HEK293 (cell line): ENCODE measurements around the gene ZDHHC14.

Experiments
- HOXD13 ChIP-seq: sonication (generic); formaldehyde crosslinking; IDR thresholded peaks from 2 replicates; pipeline ENCODE4 v1.8.0; 2022; ENCODE audit warnings: missing genetic modification reagents, borderline replicate concordance
- INSM2 ChIP-seq: fragments of 450-650 bp; formaldehyde crosslinking; IDR thresholded peaks from 2 replicates; pipeline ENCODE4 v1.5.1; 2016; ENCODE audit warnings: missing biosample characterization, missing genetic modification characterization
- KLF16 ChIP-seq: fragments of 450-650 bp; formaldehyde crosslinking; IDR thresholded peaks from 2 replicates; pipeline ENCODE4 v1.5.1; 2017; ENCODE audit warnings: missing biosample characterization, missing genetic modification characterization
- PATZ1 ChIP-seq: fragments of 450-650 bp; formaldehyde crosslinking; IDR thresholded peaks from 2 replicates; pipeline ENCODE4 v1.5.1; 2016; ENCODE audit warnings: missing biosample characterization, missing genetic modification characterization
- RBAK ChIP-seq: fragments of 450-650 bp; formaldehyde crosslinking; IDR thresholded peaks from 2 replicates; pipeline ENCODE4 v1.5.1; 2016; ENCODE audit warnings: missing biosample characterization, missing genetic modification characterization
- ZBTB11 ChIP-seq: fragments of 450-650 bp; formaldehyde crosslinking; conservative IDR thresholded peaks from 2 replicates; pipeline ENCODE4 v1.5.1; 2016; ENCODE audit warnings: low read depth, missing biosample characterization, missing genetic modification characterization
- ZEB2 ChIP-seq: fragments of 450-650 bp; formaldehyde crosslinking; IDR thresholded peaks from 2 replicates; pipeline ENCODE4 v1.5.1; 2016; ENCODE audit warnings: missing biosample characterization, missing genetic modification characterization
- ZFP69B ChIP-seq: fragments of 450-650 bp; formaldehyde crosslinking; IDR thresholded peaks from 2 replicates; pipeline ENCODE4 v1.5.1; 2016; ENCODE audit warnings: missing biosample characterization, missing genetic modification characterization
- ZNF148 ChIP-seq: fragments of 450-650 bp; formaldehyde crosslinking; IDR thresholded peaks from 2 replicates; pipeline ENCODE4 v1.5.0; 2017; ENCODE audit warnings: missing biosample characterization, missing genetic modification characterization, borderline replicate concordance
- ZNF184 ChIP-seq: fragments of 450-650 bp; IDR thresholded peaks from 2 replicates; pipeline ENCODE4 v1.5.1; 2018; ENCODE audit warnings: missing biosample characterization, mild to moderate bottlenecking, missing genetic modification characterization
- ZNF19 ChIP-seq: fragments of 450-650 bp; formaldehyde crosslinking; IDR thresholded peaks from 2 replicates; pipeline ENCODE4; 2016; ENCODE audit warnings: missing biosample characterization, missing genetic modification characterization, low read depth
- ZNF202 ChIP-seq: fragments of 450-650 bp; formaldehyde crosslinking; IDR thresholded peaks from 2 replicates; pipeline ENCODE4 v1.5.1; 2016; ENCODE audit warnings: missing biosample characterization, missing genetic modification characterization, borderline replicate concordance
- ZNF292 ChIP-seq: fragments of 450-650 bp; formaldehyde crosslinking; IDR thresholded peaks from 2 replicates; pipeline ENCODE4 v1.5.1; 2016; ENCODE audit warnings: low read depth, missing biosample characterization, missing genetic modification characterization, borderline replicate concordance
- ZNF366 ChIP-seq: fragments of 450-650 bp; formaldehyde crosslinking; conservative IDR thresholded peaks from 2 replicates; pipeline ENCODE4 v1.5.1; 2016; ENCODE audit warnings: missing biosample characterization, missing genetic modification characterization
- ZNF404 ChIP-seq: fragments of 450-650 bp; formaldehyde crosslinking; IDR thresholded peaks from 2 replicates; pipeline ENCODE4 v1.5.1; 2017; ENCODE audit warnings: missing biosample characterization, missing genetic modification characterization
- ZNF510 ChIP-seq: fragments of 450-650 bp; formaldehyde crosslinking; IDR thresholded peaks from 2 replicates; pipeline ENCODE4 v1.5.1; 2018; ENCODE audit warnings: mild to moderate bottlenecking, missing genetic modification characterization, missing biosample characterization; ENCODE audit not compliant: insufficient replicate concordance
- ZNF555 ChIP-seq: fragments of 450-650 bp; formaldehyde crosslinking; conservative IDR thresholded peaks from 2 replicates; pipeline ENCODE4 v1.5.1; 2017; ENCODE audit warnings: missing biosample characterization, mild to moderate bottlenecking, missing genetic modification characterization, inconsistent platforms
- ZNF560 ChIP-seq: fragments of 450-650 bp; formaldehyde crosslinking; IDR thresholded peaks from 2 replicates; pipeline ENCODE4 v1.5.1; 2017; ENCODE audit warnings: missing biosample characterization, missing genetic modification characterization, borderline replicate concordance
- ZNF621 ChIP-seq: fragments of 450-650 bp; formaldehyde crosslinking; IDR thresholded peaks from 2 replicates; pipeline ENCODE4 v1.5.1; 2017; ENCODE audit warnings: missing biosample characterization, missing genetic modification characterization
- ZNF645 ChIP-seq: fragments of 450-650 bp; formaldehyde crosslinking; IDR thresholded peaks from 2 replicates; pipeline ENCODE4; 2016; ENCODE audit warnings: missing biosample characterization, missing genetic modification characterization
- ZNF768 ChIP-seq: fragments of 450-650 bp; formaldehyde crosslinking; IDR thresholded peaks from 2 replicates; pipeline ENCODE4 v1.5.1; 2018; ENCODE audit warnings: missing biosample characterization, mild to moderate bottlenecking, missing genetic modification characterization
- ZNF785 ChIP-seq: fragments of 450-650 bp; formaldehyde crosslinking; IDR thresholded peaks from 2 replicates; pipeline ENCODE4 v1.5.1; 2016; ENCODE audit warnings: missing biosample characterization, missing genetic modification characterization
- ZNF792 ChIP-seq: fragments of 450-650 bp; formaldehyde crosslinking; IDR thresholded peaks from 2 replicates; pipeline ENCODE4 v1.5.1; 2016; ENCODE audit warnings: missing biosample characterization, missing genetic modification characterization

The ZDHHC14 gene

GRCh38 chr6:157379656-157380457, 1.1 kb upstream of the ZDHHC14 start (continued):
- no peak for TF ChIP-seq INSM2 (tag by site-specific recombination)
- TF ChIP-seq ZNF555 (tag by site-specific recombination), result no peak
- TF ChIP-seq KLF16 (tag by site-specific recombination), result peak; percentile 72
- TF ChIP-seq ZNF19 (tag by site-specific recombination), result no peak
- TF ChIP-seq ZNF792 (tag by site-specific recombination), result no peak
- no peak for TF ChIP-seq ZNF292 (tag by site-specific recombination)
- TF ChIP-seq ZNF560, result no peak
- no peak for TF ChIP-seq RBAK (tag by site-specific recombination)
- peak; percentile 52; the same call in 1 of the 2 replicates for TF ChIP-seq ZEB2 (tag by site-specific recombination)
- no peak for TF ChIP-seq ZNF148
- no peak for TF ChIP-seq ZNF768 (tag by site-specific recombination)
- no peak for TF ChIP-seq ZNF184 (tag by site-specific recombination)
- TF ChIP-seq ZNF510 (tag by site-specific recombination), result no peak
- no peak for TF ChIP-seq ZFP69B (tag by site-specific recombination)
- peak; percentile 93 for TF ChIP-seq PATZ1
- TF ChIP-seq ZBTB11 (tag by site-specific recombination), result no peak
- TF ChIP-seq ZNF202 (tag by site-specific recombination), result no peak
- TF ChIP-seq ZNF621 (tag by site-specific recombination), result no peak
- TF ChIP-seq ZNF404 (tag by site-specific recombination), result no peak
- no peak for TF ChIP-seq ZNF785 (tag by site-specific recombination)
- 0 out of 2 replicates have a peak, but pooled peaks have one; percentile 30 for TF ChIP-seq ZNF645 (tag by site-specific recombination)
- TF ChIP-seq ZNF366, result no peak
- TF ChIP-seq HOXD13 (CRISPR knock-in tag), result no peak
